ENCODE measurements around the gene WSCD1.

The WSCD1 gene

DNA sequence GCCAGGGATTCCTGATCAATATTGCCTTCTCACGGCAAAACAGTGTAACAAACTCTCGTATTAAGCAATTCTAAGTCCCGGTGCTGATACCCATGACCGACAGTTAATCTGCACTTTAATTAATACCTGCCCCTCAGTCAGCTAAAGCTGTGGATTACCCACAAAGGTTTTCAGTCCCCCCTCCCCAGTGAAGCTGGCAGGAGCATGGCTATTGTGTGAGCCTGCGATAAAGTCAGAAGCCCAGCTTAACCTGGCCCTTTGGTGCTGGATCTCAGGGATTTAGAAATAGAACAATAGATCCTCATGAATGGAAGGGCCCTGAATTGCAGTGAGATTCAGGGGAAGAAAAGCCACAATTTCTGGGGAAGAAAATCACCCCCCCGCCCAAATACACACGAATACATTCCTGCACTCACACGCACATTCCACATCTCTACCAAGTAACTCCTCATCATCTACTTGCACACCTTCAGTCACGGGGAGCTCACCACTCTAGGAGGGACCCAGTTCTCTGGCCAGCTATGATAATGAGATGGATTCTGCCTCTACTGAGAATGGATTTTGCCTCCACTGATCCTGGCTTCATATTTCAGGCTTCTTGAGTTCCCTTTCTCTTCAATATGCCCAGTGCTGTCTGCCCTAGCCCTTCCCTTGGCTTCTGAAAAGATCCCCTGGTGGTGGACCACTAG, 102.6 kb downstream of the WSCD1 start:
- no peak for TF ChIP-seq CTCF (IDR thresholded peaks at IDR 0.05; ENCODE audit: extremely low read depth, missing control alignments)
- DNase-seq (ENCODE audit: low spot score): no peak

DNA sequence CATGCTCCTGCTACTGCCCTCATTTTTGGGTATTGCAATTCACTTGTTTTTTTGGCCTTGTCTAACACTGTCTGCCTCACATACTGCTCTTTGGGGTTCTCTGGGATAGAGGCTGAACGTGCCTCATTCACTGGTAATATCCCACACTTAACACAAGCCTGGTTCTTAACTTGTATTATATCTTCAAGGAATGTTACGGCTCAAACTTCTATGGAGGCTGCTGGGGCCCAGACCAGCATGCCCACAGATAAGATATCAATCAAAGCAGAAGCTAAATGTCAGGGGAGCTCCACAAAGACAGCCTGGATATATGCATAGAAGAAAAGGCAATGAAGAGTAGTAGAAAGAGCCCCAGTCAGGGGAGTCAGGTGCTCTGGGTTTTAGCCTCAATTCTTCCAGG, 103.5 kb downstream of the WSCD1 start:
- no peak for DNase-seq (ENCODE audit: low spot score)
- TF ChIP-seq CTCF (IDR thresholded peaks at IDR 0.05; ENCODE audit: extremely low read depth, missing control alignments): no peak
